ENCODE results near the gene ERC2.

Gene ERC2

DNA sequence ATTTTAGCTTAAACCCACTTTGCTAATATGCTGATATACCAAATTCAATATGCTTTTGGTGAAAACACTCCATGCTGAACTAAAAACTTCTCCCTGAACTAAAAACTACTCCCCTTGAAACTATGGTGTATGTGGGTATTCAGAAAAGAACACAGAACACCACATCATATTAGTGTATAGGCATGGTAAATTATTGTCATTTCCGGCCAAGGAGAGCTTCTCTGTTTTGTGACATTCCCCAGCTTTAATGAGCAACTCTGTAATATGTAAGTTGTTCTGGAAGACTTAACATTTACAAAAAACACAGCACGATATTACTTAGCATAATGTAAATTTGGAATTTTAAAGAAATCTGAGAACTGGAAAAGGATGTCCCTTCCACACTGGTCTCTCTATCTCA is 711.3 kb downstream of the ERC2 start:
- no peaks in the 10 kb centered on the region for H3K9me3 Mint-ChIP-seq
- no peak overlapping the region for H3K27ac Mint-ChIP-seq
- peaks cover 45% of the 10 kb centered on the region for H3K4me1 Mint-ChIP-seq
- H3K36me3 Mint-ChIP-seq (ENCODE audit: low read depth) = no peaks in the 10 kb centered on the region
- no peak for TF ChIP-seq CTCF (IDR thresholded peaks at IDR 0.05; ENCODE audit: unreplicated experiment in 3 of 3)
- no peaks in the 10 kb centered on the region for H3K27me3 Mint-ChIP-seq (ENCODE audit: low read depth)
- H3K4me3 Mint-ChIP-seq = no peak overlapping the region

- Mint-ChIP-seq H3K4me1 (peaks cover 45% of the 10 kb centered on the region), H3K9me3 (no peaks in the 10 kb centered on the region), H3K36me3 (ENCODE audit: low read depth) (no peaks in the 10 kb centered on the region), H3K4me3 (no peak overlapping the region), H3K27me3 (ENCODE audit: low read depth) (no peaks in the 10 kb centered on the region), H3K27ac (peak overlapping the region; percentile 6 to 10 (median 8))
- no peak for TF ChIP-seq CTCF (IDR thresholded peaks at IDR 0.05; ENCODE audit: unreplicated experiment in 3 of 3)
Observed at GRCh38 chr3:55755516-55756205, 712.6 kb downstream of the ERC2 start.

DNA sequence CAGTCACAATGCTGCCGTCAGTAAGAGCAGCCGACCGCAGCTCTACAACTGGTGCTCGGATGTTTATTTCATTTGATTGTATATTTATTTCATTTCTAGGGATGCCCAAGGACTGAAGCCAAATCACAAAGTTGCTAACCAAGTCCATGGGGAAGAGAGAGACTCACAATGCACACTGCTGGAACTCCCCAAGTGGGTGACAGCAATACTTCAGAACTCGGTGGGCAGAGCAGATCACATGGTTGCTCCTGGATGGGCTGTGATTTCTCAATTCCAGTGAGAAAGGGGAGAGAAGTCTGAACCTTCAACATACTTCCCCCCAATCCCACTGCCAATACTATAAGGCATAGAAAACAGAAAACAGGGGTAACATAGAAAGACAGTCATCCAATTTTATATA is 715.4 kb downstream of the ERC2 start:
- no peaks in the 10 kb centered on the region for H3K36me3 Mint-ChIP-seq (ENCODE audit: low read depth)
- no peak for TF ChIP-seq CTCF (IDR thresholded peaks at IDR 0.05; ENCODE audit: unreplicated experiment in 3 of 3)
- no peak overlapping the region for H3K4me3 Mint-ChIP-seq
- no peak overlapping the region for H3K27ac Mint-ChIP-seq
- peaks cover 26% of the 10 kb centered on the region for H3K4me1 Mint-ChIP-seq
- H3K9me3 Mint-ChIP-seq = no peaks in the 10 kb centered on the region
- H3K27me3 Mint-ChIP-seq (ENCODE audit: low read depth) = no peaks in the 10 kb centered on the region

DNA sequence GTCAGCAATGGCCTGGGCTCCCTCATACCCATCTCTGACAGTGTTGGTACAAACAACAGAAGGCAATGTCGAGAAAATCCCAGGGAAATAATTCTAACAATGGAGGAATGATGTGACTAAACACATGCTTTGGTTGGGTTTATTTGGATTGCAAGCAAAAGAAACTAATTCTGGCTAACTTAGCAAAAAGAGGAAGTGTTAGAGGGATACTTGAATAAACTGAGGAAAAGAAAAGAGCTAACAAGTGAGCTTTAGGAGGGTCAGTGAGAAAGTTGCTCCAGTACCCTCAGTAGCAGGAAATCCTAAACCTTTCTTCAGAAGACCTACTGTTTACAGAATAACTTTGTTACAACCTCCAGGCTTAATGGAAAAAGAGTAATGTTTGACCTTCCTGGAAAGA is 716.5 kb downstream of the ERC2 start:
- Mint-ChIP-seq H3K27ac (no peak overlapping the region), H3K4me3 (no peak overlapping the region), H3K4me1 (peaks cover 22% of the 10 kb centered on the region), H3K36me3 (ENCODE audit: low read depth) (no peaks in the 10 kb centered on the region), H3K9me3 (no peaks in the 10 kb centered on the region), H3K27me3 (ENCODE audit: low read depth) (no peaks in the 10 kb centered on the region)
- TF ChIP-seq CTCF (IDR thresholded peaks at IDR 0.05; ENCODE audit: unreplicated experiment in 3 of 3) = no peak

- H3K4me3 Mint-ChIP-seq = no peak overlapping the region
- no peaks in the 10 kb centered on the region for H3K36me3 Mint-ChIP-seq (ENCODE audit: low read depth)
- peaks cover 11% of the 10 kb centered on the region for H3K4me1 Mint-ChIP-seq
- no peaks in the 10 kb centered on the region for H3K9me3 Mint-ChIP-seq
- peaks cover 4% of the 10 kb centered on the region for H3K27me3 Mint-ChIP-seq (ENCODE audit: low read depth)
- TF ChIP-seq CTCF (IDR thresholded peaks at IDR 0.05; ENCODE audit: unreplicated experiment in 3 of 3) = no peak
- H3K27ac Mint-ChIP-seq = no peak overlapping the region
Observed at GRCh38 chr3:55750525-55750924, 717.7 kb downstream of the ERC2 start.

DNA sequence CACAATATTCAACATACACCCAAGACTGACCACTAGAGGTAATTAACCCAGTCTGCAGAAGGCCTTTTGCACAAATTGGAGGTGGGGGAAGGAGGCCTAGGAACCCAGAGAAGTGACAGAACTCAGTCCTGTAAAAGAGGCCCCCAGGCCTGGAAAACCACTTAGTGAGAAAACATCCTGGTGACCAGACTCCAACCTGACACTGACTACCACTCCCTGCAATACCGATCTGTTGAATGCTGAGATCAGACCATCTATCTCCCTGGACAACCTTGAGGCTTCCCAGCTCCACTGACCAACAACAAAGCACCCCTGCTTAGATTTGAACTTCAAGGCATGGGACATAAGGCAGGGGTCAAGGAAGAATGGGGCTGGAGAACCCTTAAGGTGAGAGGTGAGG is 719.2 kb downstream of the ERC2 start:
- Mint-ChIP-seq H3K4me1 (peaks cover 6% of the 10 kb centered on the region), H3K27ac (no peak overlapping the region)
- no peak for TF ChIP-seq CTCF (IDR thresholded peaks at IDR 0.05; ENCODE audit: unreplicated experiment in 3 of 3)

More for the DNA sequence above, 719.2 kb downstream of the ERC2 start:
- Mint-ChIP-seq H3K9me3 (no peaks in the 10 kb centered on the region), H3K27me3 (ENCODE audit: low read depth) (peaks cover 4% of the 10 kb centered on the region), H3K4me3 (no peak overlapping the region), H3K36me3 (ENCODE audit: low read depth) (no peaks in the 10 kb centered on the region)
